ENCODE data around the gene UGT2B28.
"Not testable (repeated sequence)": the region's sequence is repeated elsewhere in the genome, so short reads cannot be mapped to it uniquely, and the experiment has no call there.

DNA sequence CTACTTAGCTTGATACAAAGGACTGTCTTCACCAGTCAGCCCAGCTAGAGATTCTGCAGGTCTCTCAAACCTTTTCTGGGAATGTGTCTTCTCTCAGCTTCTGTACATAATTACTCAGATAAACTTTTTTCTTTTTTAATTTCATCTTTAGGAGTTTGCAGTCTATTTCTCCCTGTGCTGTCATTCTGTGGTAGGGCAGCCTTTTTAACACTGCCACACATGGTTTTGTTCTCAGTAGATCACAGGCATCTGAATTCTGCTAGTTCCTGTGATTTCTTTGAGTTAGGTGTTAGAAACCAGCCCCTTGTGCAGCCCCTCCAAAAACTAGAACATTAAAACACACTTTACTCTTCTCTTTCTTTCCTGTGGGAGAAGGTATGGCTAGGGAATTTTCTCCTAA is 55.2 kb downstream of the UGT2B28 start:
- TF ChIP-seq, protein P1, sequence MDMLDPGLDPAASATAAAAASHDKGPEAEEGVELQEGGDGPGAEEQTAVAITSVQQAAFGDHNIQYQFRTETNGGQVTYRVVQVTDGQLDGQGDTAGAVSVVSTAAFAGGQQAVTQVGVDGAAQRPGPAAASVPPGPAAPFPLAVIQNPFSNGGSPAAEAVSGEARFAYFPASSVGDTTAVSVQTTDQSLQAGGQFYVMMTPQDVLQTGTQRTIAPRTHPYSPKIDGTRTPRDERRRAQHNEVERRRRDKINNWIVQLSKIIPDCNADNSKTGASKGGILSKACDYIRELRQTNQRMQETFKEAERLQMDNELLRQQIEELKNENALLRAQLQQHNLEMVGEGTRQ (IDR thresholded peaks at IDR 0.05; ENCODE audit: low read length), result not testable (repeated sequence)
- not testable (repeated sequence) for TF ChIP-seq CHD1 (IDR thresholded peaks at IDR 0.05; ENCODE audit: low read depth, low read length); TEAD4 (IDR thresholded peaks at IDR 0.05; ENCODE audit: low read depth, low read length); EP300 (IDR thresholded peaks at IDR 0.05; ENCODE audit: borderline replicate concordance in 1 of 2, low read depth in 2 of 2, low read length in 2 of 2); POLR2A (IDR thresholded peaks at IDR 0.05; ENCODE audit: control extremely low read depth in 1 of 2, low read depth in 2 of 2, low read length in 2 of 2); SUZ12 (IDR thresholded peaks at IDR 0.05; ENCODE audit: low read length); TAF1 (IDR thresholded peaks at IDR 0.05; ENCODE audit: low read depth, low read length); CBX5 (IDR thresholded peaks at IDR 0.05; ENCODE audit: low read depth, low read length); POLR2AphosphoS5 (IDR thresholded peaks at IDR 0.05; ENCODE audit: low read depth, low read length); CEBPB (IDR thresholded peaks at IDR 0.05; ENCODE audit: low read depth, low read length); NRF1 (IDR thresholded peaks at IDR 0.05; ENCODE audit: low read depth, low read length)
- TF ChIP-seq, protein P2, sequence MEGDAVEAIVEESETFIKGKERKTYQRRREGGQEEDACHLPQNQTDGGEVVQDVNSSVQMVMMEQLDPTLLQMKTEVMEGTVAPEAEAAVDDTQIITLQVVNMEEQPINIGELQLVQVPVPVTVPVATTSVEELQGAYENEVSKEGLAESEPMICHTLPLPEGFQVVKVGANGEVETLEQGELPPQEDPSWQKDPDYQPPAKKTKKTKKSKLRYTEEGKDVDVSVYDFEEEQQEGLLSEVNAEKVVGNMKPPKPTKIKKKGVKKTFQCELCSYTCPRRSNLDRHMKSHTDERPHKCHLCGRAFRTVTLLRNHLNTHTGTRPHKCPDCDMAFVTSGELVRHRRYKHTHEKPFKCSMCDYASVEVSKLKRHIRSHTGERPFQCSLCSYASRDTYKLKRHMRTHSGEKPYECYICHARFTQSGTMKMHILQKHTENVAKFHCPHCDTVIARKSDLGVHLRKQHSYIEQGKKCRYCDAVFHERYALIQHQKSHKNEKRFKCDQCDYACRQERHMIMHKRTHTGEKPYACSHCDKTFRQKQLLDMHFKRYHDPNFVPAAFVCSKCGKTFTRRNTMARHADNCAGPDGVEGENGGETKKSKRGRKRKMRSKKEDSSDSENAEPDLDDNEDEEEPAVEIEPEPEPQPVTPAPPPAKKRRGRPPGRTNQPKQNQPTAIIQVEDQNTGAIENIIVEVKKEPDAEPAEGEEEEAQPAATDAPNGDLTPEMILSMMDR (IDR thresholded peaks at IDR 0.05; ENCODE audit: control extremely low read depth in 1 of 3, insufficient read depth in 1 of 3, low read depth in 1 of 3, low read length in 3 of 3), result peak in 1 of 3 experiments; percentile 42; a peak in 1 of 4 replicates
- TF ChIP-seq, protein P3, sequence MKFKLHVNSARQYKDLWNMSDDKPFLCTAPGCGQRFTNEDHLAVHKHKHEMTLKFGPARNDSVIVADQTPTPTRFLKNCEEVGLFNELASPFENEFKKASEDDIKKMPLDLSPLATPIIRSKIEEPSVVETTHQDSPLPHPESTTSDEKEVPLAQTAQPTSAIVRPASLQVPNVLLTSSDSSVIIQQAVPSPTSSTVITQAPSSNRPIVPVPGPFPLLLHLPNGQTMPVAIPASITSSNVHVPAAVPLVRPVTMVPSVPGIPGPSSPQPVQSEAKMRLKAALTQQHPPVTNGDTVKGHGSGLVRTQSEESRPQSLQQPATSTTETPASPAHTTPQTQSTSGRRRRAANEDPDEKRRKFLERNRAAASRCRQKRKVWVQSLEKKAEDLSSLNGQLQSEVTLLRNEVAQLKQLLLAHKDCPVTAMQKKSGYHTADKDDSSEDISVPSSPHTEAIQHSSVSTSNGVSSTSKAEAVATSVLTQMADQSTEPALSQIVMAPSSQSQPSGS (IDR thresholded peaks at IDR 0.05; ENCODE audit: low read length), result not testable (repeated sequence)
- TF ChIP-seq, protein P4, sequence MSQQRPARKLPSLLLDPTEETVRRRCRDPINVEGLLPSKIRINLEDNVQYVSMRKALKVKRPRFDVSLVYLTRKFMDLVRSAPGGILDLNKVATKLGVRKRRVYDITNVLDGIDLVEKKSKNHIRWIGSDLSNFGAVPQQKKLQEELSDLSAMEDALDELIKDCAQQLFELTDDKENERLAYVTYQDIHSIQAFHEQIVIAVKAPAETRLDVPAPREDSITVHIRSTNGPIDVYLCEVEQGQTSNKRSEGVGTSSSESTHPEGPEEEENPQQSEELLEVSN (IDR thresholded peaks at IDR 0.05), result not testable (repeated sequence)
